Glomerular visceral epithelial cell (primary cell): Measurements from ENCODE around the gene SH3BP2.

Experiments
- DNase-seq: peaks from one replicate; pipeline ENCODE4 v3.0.0-alpha.2; 2016; ENCODE audit errors: extremely low spot score

Gene SH3BP2

DNA sequence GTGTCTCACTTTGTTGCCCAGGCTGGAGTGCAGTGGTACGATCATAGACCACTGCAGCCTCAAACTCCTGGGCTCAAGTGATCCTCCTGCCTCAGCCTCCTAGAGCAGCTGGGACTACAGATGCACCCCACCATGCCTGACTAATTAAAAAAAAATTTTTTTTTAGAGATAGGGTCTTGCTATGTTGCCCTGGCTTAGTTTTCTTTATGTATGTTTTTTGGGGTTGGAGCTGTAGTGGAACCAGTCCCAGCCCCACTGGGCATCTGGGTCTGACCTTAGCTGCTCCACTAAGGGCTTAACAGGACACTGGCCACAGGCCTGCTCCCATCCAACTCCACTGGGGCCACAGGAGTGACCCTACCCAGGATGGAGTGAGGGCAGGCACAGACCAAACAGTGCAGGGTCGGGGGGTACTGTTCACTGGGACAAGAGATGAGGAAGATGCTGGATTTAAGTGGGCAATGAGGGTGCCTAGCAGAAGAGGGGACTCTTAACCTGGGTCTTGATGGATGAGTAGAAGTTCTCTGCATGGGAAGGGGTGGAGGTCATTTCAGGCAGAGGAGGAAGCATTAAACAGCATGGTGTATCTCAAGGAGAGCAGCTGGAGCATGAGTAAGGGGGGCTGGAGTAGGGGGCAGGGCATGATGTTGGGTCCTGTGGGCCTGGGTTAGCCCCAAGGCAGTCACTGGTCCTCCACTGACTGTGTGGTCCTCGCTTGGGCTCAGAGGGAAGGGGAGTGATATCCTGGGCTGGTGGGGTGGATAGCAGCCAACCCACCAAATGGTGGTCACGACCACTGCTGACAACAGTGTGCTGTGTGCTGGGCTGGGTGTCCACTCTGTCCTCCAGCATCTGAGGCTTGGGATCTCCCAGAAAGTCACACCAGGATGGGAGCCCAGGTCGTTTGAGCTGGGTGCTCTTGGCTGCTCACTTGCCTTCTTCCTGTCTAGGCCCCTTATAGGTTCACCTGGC is 26.6 kb downstream of the SH3BP2 start:
- DNase-seq: no peak

DNA sequence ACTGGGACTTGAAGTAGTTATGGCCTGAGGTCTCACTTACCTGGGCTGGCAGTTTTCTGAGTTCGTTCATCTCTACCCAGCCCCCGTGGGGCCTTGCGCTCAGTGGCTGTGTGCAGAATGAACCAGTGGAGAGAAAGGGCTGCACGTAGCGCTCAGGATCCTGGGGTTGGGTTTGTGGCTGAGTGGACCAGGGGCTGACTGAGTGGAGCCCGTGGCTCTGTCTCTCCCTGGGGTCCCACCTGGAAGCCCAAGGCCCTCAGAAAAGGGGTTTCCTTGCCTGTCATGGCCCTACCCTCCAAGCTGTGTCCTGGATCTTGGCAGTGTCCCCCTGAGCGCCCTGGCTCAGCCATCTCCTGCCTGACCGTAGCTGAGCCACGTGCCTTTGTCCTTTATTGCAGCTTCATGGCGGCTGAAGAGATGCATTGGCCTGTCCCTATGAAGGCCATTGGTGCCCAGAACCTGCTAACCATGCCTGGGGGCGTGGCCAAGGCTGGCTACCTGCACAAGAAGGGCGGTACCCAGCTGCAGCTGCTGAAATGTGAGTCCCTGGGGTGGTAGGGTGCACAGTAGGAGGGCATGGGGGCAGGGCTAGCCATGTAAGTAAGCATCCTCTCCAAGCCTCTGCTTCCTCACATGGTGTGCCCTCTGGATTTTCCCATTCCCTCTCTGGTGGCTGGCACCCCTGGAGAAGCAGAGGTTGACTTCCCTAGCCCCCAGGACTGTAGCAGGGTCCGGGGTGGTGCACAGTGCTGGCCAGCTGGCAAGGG is 27.5 kb downstream of the SH3BP2 start:
- DNase-seq: no peak

DNA sequence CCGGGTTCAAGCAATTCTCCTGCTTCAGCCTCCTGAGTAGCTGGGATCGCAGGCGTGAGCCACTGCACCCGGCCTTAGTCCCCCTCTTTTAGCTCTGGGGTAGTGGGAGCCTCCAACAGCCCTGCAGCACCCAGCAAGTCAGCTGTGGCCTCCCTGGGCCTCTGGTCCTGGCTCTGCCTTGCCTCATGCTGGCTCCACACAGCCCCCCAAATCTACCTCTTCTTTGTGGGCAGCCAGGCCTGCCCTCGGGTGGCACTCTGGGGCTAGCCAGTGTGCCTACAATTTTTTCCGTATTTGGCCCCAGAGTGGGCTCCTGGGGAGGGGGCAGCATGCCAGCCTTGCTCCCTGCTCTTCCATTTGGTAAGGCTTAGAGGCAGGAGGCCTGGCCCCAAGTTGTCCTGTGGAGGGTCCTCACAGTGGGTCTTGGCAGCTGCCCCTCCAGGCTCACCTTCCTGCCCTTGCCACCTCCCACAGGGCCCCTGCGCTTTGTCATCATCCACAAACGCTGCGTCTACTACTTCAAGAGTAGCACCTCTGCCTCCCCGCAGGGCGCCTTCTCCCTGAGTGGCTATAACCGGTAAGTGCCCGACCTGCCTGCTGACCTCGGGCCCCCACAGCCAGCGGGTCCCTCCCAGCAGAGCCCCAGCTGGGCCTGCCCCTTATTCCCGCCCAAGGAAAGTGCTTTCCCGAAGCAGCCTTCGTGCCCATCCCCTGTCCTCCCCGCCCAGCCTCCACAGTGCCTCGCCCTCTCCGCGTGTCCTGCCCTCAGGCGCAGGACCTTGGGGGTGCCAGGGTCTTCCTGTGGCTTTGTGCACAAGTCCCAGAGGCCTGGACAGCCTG is 29.8 kb downstream of the SH3BP2 start:
- no peak for DNase-seq

DNA sequence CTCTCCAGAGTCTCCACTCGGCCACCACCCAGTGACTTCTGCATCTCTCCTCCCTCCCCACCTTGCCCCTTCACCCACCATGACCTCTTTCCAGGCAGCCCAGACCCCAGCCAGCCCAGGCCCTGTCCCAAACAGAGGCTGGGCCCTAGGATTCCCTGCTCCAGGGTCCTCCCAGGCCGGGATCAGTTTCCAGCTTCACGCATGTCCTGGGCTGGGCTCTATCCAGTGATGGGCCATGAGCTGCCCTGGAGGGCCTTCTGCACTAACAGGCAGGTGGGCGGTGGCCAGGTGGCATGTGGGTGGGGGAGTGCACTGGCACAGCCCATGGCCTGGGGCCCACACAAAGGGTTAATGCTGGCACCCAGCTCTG is 30.4 kb downstream of the SH3BP2 start:
- no peak for DNase-seq

DNA sequence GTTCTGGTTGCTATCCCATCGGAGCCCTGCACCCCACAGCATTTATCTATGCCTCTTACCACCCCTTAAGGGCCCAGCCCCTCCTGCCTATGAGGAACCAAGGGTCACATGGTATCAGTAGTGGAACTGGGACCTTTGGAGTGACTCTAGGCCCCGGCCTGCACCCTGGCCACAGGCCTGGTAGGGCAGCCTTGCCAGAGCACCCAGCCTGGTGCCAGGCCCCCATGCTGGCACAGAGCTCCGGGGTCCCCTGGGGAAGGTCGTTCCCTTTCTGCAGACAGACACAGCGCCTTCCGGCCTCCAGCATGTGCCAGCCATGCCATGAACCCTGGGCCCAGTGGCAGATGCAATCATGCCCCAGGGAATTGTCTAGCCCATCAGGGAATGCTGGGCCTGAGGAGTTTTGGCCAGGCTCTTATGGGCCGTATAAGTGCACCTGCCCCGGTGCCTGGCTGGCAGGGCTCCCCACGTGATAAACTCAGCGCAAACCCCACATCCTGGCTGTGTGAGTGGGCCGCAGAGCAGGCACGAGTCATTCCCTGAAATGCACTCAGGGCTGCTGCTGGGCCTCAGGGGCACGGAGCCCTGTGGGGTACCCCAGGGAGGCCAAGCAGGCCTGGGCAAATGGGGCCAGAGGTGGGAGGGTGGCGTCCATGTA is 30.9 kb downstream of the SH3BP2 start:
- DNase-seq: no peak

DNA sequence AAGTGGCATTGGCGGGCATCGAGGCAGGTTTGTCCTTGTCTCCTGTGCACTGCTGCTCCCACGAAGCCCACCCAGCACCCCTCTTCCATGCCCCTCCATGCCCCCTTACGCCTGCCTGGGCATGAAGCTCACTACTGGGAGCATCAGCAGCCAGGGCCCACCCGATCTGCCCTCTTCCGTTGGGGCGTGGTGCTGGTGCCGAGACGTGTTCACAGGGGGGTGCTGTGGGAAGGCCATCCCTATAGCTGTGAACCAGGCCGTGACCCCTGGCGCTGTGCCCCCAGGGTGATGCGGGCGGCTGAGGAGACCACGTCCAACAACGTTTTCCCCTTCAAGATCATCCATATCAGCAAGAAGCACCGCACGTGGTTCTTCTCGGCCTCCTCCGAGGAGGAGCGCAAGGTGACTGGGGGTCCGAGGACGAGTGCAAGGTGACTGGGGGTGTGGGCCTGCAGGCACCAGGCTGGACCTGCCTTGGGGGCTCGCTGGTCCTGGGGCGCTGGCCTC is 31.5 kb downstream of the SH3BP2 start:
- no peak for DNase-seq

DNA sequence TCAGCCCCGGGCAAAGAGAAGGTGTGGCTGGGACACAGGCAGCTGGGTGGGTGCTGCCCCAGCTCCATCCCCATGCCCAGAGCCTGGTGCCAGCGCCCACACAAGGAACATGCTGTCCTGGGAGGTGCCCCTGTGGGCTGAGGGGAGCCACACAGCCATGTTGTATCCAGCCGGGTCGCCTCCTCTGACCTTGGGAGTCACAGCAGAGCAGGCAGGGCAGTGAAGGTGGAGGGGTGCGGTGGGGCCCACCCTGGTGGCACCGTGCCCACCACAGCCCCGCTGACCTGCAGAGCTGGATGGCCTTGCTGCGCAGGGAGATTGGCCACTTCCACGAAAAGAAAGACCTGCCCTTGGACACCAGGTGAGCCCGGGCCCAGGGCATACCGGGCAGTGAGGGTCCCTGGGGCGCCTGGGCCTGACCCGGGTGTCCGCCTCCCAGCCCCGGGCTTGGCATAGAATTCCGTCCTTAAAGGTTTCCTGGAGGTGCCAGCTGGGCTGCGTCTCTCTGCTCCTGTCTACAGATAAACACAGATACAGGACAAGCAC is 32.0 kb downstream of the SH3BP2 start:
- DNase-seq: no peak

DNA sequence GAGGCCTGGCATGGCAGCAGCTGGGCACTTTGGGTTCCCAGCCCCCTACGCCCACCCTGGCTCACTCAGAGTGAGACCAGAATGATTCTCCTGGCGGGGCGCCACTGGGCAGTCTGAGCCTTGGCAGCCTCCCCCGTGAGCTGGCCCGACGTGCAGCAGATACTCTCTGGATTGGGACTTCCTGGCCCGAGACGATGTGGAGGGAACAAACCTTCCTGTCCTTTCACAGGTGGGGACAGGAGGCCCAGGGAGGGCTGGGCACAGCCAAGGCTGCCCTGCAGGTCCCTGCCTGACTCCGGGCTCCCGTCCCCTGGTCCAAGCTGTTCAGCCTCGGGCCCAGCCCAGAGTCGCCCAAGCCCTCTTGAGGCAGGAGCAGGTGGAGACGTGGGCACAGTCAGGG is 32.9 kb downstream of the SH3BP2 start:
- DNase-seq: no peak

DNA sequence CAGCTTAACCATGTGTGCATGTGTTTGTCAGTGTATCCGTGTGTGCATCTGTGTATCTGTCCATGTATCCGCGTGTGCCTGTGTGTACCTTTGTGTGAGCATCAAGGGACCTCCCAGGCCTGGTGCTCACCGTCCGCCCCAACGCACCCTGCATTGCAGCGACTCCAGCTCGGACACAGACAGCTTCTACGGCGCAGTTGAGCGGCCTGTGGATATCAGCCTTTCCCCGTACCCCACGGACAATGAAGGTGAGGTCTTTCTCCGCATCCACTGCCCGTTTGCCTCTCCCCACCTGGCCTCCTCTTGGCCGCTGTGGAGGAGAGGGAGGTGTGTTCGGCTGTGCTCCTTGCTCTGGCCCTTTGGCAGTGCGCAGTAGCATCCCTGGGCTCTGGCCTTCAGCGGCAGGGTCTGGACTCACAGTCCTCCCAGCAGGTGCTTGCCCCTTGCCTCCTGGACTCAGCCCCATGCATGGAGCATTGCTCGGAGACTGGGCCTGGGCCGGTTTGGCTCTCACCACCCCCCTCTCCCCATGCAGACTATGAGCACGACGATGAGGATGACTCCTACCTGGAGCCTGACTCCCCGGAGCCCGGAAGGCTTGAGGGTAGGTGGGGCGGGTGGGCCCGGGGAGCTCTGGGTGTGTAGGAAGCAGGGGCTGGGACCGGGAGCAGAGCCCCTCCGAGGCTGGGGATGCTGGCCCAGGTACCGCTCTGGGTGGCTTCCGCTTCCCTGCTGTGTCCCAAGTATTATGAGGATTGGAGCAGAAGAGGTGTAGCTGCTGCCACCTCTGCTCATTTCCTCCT is 34.4 kb downstream of the SH3BP2 start:
- DNase-seq: no peak

DNA sequence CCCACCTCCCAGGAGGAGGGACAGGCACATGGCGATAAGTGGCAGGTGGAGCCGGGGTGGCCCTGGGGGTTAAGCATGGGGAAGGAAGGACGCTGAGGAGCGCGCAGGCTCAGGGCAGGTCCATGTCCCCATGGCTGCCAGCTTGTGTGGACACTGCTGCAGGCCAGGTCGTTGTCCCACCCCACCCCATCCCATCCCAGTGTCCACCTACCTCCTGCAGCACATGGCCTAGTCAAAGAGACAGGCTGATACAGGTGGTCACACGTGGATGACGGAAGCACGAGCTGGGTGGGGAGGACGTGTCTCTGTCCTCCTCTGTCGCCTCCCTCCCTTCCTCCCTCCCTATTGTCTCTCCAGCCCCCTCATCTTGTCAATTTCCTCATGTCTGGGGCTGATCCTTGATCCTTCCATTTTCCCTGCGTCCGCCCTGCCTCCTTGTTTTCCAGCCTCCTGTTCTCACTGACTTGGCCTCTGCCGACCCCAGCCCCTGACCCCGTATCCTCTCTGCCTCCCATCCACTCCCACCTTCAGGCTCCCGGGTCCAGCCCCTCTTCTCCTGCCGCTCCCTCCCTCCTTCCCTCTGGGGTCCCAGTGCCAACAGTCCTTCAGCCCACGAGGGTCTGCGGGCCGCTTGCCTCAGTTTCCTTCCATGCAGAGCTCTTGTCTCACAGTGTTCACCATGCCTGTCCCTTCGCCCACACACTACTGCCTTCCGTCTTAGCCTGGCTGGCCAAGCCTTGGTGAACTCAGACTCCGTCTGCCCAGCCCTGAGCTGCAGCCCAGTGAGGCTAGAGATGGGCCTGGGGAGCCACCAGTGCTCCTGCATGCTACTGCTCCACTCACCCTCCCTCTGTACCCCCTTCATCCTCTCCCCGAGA is 35.2 kb downstream of the SH3BP2 start:
- DNase-seq: no peak

DNA sequence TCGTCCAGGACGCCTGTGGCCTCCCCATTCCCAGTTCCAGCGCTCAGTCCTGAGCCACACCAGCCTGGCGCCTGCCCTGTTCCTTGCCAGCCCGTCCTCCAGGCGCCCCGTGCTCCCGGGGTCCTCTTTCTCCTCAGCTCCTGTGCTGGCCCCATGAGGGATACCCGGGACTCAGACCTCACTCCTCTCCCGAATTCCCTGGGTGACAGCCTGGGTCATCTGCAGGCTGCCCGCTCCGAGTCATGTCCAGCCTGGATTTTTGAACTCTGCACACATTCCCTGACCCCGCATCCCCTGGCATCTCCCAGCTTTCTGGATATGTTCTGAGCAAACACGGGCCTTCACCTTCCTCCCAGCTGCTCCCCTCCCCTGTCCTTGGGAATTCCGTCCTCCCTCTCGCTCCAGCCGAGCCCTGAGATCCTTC is 35.9 kb downstream of the SH3BP2 start:
- DNase-seq: no peak

DNA sequence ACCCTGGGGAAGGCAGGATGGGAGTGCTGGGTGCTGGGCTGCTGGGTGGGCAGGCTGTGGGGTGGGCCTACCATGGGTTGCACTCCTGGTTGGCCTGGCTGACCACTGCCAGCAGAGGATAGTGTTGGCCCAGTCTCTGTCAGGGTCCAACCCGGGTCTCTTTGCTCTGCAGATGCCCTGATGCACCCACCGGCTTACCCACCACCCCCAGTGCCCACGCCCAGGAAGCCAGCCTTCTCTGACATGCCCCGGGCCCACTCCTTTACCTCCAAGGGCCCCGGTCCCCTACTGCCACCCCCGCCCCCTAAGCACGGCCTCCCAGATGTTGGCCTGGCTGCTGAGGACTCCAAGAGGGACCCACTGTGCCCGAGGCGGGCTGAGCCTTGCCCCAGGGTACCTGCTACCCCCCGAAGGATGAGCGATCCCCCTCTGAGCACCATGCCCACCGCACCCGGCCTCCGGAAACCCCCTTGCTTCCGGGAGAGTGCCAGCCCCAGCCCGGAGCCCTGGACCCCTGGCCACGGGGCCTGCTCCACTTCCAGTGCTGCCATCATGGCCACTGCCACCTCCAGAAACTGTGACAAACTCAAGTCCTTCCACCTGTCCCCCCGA is 36.5 kb downstream of the SH3BP2 start:
- DNase-seq: no peak

DNA sequence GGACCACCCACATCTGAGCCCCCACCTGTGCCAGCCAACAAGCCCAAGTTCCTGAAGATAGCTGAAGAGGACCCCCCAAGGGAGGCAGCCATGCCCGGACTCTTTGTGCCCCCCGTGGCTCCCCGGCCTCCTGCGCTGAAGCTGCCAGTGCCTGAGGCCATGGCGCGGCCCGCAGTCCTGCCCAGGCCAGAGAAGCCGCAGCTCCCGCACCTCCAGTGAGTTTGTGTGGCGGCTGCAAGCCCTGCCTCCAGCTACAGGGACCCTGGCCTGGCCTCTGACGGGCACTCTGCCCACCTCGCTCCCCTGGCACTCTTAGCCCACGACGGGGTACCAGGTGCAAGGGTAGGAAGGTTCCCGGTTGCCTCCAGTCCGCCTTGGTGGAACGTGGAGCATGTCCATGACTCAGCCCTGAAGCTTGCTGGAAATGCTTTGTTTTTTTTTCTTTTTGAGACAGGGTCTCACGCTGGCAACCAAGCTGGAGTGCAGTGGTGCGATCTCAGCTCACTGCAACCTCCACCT is 37.1 kb downstream of the SH3BP2 start:
- DNase-seq: peak; percentile 50

DNA sequence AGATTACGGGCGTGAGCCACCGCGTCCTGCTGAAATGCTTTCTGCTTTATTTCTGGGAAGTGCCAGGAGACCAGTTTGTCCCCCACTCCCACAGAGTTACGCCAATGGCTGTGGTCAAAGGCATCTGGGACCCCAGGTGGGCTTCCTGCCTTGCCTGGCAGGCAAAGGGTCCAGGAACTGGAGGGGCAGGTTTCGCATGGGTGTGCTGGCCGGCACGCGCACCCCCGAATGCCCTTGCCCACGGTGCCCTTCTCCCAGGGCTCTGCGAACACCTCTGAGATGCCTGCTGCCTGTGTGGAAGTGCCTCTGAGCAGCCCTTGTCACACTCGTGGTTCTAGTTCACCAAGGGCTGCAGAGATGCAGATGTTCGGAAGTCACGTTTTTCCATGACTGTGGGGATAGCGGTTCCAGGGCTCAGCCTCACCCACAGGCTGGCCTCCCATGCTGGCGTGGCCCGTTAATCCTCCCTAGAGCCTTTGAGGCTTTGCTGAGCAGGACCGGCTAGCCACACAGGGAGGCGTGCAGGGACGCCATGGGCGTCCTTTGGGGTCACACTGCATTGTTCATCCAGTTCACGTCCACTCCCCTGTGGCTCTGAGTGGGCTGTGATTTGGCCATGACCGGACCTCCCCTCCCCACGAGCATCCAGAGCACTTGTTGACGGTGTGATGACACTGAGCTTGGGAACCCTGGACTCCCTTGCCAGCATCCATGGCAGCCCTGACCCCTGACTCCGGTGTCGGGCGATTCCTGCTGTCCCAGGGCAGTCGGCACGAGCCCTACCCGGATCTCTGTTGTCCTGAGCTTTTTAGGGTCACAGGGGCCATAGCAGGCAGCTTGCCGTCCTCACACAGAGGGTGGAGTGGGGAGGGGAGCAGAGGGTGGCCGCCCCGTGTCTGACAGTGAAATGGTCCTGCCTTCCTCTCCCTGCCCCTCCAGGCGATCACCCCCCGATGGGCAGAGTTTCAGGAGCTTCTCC is 38.0 kb downstream of the SH3BP2 start:
- DNase-seq: no peak

DNA sequence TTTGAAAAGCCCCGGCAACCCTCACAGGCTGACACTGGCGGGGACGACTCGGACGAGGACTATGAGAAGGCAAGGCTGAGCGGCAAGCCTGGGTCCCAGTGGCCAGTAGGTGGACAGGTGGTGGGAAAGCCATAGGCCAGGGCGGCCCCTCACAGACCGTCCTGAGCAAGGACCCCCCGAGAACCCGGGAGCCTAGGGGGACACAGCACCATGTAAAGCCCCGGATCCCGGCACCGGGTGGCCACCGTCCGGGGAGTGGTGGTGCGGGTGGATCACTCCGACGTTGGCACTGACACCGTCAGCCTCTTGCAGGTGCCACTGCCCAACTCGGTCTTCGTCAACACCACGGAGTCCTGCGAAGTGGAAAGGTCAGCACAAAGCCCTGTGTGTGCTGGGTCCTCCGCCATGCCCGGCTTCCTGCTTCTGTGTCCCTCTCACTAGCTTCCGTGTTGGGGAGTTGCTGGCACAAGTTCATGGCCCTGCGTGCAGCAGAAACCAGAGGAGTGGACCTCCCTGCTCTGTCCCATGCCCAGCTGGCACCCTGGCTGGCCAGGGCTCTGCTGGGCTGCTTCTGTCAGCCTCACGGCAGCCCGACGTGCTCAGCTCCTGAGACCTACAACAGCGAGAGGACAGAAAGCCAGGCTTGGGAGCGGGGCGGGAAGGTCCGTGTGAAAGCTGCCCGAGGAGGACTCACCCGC is 38.9 kb downstream of the SH3BP2 start:
- DNase-seq: no peak

DNA sequence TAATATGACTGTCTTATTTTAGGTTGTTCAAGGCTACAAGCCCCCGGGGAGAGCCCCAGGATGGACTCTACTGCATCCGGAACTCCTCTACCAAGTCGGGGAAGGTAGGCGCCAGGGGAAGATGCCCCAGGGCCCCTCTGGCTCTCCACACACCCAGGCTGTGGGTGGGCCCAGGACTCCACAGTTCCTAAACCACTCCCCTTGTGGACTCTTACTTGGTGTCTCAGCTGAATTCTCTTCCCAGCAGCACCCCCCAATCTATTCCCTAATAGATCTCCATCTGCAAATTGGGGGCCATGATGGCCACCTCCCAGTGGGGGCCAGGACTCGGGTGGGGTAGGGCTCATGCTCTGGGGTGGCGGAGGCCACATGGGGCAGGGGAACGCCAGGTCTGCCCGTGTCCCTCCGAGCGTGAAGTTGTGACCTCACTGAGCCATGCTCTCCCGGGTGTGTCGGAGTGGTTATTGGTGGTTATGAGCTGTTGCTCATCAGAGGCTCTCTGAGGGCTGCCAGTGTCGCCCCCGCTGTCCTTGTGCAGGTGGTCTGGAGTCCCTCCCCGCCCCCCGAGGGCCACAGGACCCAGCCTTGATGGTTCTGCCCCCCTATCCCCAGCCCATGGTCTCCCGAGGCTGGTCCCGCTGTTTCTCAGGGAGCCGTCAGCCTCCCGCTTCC is 39.6 kb downstream of the SH3BP2 start:
- peak; percentile 48 for DNase-seq
